Limb (tissue), 2 donors: ENCODE data around the gene CASD1.

Experiments used
- DNase-seq, 2 donors: peaks; one replicate each; pipeline ENCODE4 v3.0.0-alpha.2; 2016; ENCODE audit errors: extremely low spot score in 2 of 2

CASD1 gene

DNA sequence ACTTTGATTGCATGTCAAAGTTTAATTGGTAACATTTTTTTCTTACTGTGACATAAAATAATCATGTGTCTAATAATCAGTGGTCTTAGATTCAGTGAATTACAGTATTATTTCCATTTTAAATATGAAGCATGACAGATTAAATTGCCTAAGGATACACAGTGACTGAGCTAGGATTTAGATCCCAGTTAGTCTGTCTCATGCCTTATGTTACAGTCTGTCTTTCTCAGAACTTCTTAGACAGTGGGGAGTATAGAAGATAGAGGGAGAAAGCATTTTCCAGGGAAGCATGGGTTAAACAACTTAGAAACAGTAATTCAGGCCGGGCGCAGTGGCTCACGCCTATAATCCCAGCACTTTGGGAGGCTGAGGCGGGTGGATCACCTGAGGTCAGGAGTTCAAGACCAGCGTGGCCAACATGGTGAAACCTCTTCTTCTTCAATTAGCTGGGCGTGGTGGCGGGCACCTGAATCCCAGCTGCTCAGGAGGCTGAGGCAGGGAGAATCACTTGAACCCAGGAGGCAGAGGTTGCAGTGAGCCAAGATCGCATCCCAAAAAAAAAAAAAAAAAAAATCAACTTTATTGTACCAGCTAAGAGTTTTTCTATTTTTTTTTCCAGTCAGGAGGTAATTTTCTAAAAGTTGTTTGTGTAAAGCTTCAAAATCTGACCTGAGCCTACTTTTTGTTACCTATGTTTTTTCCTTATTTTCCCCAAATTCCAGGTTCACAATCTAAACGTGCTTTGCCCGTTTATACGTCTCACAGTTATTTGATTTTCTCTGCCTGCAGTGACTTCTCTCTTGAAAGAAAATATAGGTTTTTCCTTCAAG lies 3.3 kb downstream of the CASD1 start:
- peak in 1 of 2 donors; percentile 16 for DNase-seq

DNA sequence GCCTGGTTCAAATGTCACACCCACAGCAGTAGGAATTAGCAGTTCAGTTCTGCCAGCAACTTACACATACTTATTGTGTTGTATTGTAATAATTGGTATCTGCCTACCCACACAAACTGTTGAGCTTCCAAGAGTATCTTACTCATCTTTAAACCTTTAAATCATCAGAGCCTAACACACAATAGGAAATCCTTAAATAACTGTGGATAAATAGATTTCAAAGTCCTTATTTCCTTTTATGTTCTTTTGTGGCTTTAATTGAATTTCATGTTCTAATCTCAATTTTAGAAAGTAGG lies 3.9 kb downstream of the CASD1 start:
- no peak for DNase-seq

DNA sequence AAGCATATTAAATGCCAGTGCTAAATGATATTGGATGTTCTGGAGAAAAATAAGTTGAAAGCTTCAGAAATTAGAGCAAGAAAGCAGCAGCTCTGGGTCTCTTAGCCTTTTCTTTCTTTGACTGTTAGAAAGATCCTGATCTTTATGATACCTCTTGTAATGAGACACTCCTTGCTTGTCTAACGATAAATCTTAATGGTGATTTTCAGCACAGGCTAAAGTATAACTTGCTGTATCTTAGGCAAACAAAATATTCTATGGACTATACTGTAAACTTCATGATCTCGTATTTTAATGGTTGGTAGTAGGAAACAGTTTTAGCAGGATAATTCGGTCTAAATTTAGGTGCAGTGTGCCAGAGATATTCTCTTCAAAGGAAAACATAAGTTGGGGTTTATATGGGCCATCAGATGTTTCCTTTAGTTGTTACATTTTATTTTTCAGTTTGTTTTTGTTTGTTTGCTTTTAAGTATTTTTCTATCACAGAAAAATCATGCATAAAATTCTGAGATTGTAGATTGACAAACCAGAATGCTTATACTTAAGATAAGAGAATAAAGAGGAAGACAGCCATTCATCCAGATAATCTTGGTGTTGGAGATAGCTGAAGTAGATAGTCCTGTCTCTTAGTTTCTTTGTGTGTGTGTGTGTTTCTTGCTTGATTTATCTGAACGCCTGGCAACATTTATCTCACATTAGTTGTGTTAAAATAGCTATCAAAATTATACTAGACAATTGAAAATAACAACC lies 4.7 kb downstream of the CASD1 start:
- no peak for DNase-seq

DNA sequence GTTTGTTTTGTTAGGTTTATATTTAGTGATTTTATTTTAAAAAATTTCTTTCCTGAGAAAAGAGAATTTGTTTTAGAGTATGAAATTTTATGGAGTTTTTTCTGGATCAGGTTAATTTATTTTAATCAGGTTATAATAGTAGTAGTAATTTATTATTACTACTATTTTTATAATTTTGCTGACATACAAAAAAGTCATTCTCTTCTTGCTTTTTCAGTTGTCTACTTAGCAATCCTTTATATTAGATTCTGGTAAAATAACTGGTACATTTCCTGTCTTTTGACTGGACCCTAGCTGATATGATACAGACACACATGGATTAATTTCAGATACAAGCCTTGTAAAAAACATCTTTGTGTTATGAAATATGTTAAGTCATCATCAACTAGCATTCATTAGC lies 5.3 kb downstream of the CASD1 start:
- no peak for DNase-seq

DNA sequence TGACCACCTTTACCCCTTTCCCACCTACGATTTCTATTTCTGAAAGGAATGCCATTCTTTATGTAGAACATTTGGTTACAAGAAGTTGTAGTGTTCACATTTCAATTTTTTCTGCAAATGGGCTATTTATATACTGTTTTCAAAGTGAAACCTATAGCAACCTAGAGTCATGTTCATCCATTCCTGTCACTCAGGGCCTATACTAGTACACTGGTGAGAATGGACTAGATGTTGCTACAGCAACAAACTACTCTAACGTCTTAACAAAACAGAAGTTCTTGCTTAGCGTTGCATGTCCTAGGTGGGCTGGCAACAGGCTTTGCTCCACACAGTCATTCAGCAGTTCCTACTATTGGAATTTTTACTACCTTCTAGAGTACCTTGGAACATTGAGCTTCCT lies 16.3 kb downstream of the CASD1 start:
- no peak for DNase-seq

DNA sequence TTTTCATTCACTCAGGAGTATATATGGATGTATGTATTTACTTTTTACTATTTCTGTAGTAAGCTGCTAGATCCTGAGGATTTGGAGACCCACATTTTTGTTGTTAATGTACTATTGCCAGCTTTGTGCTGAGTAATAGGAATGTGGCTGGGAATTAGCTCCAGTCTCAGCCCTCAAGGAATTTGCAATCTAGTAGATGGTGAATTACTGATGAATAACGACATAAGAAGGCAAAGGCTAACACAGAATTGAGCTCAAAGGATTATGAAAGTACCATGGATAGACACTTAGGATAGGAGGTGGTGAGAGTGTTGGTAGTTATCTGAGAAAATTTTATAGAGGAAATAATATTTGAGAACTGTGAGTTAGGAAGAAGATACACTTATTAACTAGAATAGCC lies 19.9 kb downstream of the CASD1 start:
- no peak for DNase-seq

DNA sequence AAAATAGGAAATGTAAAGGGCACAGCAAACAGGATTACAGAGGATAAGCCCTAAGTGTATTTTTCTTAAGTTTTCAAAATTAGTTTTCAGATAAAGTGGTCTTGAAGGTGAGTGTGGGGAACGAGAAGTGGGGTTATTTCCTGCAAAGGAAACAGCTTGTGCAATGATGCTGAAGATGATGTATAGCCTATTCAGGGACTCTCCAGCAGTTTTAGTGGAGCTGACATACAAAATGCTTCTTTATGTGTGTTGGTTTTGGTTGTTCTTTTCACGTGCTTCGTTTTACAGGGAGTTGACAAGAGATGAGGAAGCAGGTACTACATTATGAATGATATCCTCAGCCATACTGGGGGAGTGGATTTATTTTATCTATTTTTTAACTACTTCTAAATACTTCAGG lies 20.5 kb downstream of the CASD1 start:
- DNase-seq: no peak

DNA sequence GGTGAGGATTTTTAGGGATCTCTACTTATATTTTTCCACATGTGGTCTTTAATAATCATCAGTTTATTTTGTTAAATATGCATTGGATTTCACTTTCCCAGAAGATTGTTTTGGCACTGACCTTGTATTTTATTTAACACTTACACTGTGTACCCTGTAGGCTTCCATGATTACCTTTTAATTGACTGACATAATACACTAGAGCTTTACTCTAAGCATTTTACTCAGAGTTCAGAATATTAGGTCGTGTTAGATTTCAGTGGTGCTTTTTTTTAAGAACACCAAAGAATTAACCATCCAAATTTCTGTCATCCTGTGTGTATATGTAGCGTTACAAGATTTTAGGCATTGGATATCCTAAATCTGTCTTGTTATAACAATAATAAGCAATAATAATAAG lies 23.1 kb downstream of the CASD1 start:
- no peak for DNase-seq

DNA sequence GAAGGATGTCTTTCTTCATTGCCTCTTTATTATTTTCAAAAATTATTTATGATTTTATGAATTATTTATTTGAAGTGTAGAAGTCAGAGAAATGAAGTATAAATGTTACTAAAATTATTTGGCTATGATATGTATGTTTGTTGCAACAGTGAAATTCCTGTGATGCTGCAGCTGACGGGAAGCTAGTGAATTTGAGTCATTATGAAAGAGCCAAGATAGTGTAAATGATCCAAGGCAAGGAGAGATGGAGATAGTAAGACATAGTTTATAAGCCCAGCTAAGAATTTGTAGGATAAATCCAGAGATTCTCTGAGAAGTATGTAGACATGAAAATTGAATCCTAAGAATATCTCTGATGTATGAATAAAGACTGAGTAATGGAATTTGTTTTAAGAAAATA lies 30.8 kb downstream of the CASD1 start:
- DNase-seq: no peak

DNA sequence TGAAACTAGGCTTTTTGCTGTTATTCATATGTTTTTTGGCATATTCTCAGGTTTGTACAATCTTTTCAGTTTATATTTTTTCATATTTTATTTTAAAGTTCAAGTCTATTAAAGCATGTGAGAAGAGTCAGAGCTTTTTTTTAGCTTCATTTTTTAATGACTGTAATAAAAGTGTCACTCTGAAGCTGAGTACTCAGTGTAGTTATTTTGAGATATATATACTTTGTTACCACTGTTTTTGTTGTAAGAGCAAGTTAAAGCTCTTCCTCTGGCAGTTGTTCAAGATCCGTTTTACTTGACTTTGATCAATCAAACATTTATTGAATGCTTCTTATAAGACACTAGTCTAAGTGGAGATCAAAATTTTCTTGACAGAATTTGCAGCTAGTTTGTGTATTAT lies 37.5 kb downstream of the CASD1 start:
- no peak for DNase-seq

DNA sequence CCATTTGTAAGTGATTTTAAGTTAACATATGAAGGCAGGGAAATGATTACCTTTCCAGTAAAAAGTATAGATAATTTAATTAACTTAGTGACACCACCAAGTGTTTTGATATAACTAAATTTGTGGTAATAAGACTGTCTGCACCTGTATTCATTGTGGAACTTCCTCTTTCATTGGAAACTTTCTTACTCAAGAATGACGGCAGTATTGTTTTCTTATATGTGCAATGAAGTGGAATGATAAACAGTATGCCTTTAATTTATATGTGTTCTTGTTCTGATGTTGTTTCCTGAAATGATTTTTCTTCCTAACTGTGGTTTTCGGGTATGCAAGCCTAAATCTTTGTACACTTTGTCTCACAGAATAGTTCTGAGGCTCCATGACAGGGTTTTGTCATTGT lies 46.4 kb downstream of the CASD1 start:
- DNase-seq: no peak

DNA sequence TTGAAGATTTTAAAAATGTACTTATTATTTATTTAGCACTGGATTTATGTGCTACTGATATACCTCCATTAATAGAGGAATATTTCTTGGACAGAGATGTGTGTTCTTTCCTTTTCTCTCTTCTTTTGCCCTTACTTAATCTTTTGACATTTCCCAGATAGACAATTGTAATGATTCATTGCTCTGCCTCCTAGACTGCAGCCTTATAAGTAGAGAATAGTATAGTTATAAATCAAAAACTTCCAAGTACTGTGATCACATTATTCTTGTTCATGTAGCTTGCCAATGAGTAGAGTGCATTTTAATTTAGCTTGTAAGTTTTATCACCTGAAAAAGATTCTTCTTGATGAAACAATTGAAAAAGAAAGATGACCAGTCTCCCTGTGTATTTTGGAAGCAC lies 47.6 kb downstream of the CASD1 start:
- no peak for DNase-seq

DNA sequence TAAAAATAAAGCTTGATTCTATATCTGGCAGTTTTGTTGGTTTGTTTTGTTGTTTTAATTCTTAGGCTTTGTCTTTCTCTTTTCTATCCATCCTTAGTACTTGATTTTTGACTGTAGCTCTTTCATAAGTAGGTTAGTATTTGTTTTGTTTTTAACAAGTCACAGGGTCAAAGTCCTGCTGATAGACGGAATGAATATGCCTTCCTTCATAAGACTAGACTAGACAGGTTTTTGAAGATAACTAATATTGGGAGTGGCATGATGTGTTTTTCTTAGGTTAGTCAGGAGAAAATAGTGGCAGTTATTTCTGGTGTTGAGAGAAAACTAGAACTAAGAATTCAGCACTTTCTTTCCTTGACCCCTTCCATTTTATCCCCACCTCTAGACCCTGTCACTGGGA lies 50.4 kb downstream of the CASD1 start:
- DNase-seq: no peak

DNA sequence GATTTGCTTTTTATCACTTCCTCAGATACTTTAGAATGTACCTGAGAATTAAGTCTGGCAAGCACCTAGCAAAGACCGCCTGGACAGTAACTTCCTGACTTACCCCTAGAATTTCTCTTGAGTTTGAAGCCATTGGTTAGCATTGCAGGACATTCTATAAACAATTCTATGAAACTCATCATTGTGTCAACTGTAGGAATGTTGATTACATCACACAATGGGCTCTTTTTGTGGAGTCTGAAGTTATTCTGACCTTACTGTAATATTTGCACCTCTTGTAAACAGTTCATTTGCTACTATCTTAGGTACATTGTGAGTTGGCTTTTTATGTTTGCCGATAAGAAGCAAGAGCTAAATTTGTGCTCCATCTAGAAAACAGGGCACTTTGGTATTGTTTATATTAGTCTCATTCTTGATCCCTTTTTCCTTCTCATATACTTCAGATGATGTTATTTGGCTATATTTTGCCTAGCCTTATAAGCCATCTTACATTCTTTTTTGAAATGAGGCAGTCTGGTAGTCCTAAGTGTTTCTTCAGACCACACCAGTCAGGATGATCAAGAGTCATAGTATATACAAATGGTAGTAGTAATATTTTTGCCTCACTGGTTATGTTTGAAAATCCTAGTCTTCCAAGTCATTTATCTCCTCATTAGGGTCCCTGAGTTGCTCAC lies 52.4 kb downstream of the CASD1 start:
- DNase-seq: no peak

DNA sequence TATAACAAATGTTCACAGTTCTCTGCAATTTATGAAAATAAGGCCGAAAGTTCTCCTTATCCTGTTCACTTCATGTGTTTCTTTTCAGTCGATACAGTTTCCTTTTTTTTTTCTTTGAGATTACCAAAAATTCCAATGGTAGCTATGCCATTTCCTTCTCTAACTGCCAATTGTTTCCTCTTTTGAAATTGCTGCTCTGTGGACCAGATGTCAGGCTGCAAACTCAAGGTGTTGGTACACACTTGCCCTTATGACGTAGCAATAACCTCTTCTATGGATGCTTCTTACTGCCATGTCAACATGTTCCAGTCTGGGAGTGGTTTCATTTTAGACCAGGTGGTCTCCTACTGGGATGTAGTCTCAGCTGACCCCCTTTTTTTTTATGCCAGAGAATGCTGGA lies 52.9 kb downstream of the CASD1 start:
- DNase-seq: no peak

DNA sequence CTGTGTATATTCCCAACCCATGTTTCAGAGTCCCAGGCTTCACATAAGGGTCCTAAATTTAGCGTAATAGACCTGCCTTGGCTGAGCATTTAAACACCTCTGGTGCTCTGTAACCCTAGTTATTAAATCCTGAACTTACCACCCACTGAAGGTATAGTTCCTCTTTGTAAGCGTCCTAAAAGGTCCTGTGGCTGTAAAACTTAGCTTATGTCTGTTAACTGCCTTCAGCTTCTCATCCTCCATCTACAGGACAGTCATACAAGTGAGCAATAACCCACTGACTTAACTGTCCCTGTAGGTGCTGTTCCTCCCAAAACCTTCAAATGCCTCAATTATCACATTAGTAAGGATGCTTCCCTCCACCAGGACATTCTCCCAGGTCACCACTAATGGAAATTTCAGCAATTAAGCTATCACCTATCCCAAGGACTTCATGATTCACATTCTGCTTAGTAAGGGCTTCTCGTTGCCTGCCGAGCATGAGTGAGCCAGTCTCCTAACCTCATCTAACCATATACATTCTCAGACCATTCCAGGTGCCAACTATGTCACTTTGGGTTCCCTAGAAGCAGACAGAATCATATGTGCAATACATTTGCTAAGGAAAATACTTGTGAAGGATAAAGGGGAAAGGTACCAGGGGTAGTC lies 55.8 kb downstream of the CASD1 start:
- no peak for DNase-seq

DNA sequence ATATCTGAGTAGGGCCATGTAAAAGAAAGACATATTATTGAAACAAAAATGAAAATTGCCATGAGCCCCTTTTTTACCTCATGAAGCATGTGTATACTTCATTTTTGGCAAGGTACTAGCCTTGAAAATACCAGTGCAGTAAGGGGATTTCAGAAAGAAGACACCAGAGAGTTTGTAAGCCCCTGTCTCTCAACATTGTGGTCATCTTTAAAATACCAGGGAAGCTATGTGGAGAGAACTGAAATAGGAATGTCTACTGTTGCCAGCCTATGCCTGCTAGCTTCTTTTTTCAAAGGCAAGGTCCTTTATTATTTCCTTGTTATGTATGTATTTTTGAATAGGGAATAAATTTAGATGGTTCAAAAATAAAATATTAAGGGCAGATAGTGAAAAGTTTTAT lies 57.8 kb downstream of the CASD1 start:
- DNase-seq: no peak

DNA sequence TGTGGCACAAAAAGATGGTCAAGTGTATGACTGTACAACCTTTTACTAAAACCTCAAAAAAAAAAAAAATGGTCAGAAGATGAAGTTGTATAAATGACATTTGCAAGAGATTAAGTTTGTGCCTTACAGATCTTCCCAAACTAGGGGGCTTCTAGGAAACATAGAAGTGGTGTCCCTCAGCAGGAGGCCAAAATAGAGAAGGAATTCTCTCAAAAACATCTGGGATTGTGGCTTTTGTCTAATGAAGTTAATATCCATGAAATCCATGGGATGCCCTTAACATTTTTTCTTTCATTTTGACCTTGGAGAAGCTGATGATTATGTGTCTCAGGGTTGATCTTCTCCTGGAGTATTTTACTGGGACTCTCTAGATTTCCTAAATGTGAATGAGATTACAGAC lies 62.2 kb downstream of the CASD1 start:
- no peak for DNase-seq

DNA sequence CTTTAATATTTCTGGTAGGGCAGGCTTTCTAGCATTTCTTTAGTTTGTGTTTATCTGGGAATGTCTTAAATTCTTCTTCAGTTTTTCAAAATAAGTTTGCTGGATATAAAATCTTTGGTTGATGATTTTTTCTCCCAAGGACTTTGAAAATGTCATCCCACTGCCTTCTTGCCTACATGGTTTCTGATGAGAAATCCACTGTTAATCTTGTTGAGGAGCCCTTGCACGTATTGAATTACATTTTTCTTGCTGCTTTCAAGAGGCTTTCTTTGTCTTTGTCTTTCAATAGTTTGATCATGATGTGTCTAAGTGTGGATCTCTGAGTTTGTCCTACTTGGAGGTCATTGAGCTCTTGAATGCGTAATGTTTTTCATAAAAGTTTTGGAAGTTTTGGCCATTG lies 66.0 kb downstream of the CASD1 start:
- DNase-seq: no peak

DNA sequence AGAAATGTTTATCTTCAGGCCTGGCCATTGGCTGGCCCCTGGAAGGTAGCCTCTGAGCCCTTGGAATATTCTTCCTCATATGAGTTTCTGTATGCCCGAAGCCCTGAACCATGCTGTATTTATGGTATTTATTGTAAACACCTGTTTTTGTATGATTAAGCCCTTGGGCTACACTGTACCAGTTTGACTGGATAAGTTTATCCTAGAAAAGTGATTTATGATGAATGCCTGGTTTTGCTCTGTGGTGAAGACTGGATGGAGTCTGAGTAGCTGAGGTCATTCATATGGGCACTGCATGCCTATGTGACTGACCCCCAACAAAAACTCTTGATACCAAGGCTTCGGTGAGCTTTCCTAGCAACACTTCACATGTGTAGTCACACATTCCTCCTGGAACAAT lies 66.7 kb downstream of the CASD1 start:
- no peak for DNase-seq

DNA sequence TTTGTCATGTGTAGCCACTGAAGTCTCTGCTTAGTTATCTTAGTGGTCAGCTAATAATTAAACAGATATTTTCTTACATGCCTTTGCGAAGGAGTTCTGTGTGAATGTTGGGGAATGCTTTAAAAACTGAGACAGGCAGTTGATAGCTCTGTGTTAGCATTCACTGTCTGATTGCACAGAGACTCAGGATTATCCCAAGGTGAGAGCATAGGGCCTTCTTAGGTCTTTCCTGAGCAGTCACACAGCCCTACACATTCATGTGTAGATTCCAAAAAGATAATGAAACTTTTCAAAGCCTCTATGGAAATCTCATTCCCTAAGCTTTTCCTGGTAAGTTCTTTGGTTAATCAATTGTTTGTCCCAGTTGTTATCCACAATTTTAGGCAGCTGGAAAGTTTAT lies 67.7 kb downstream of the CASD1 start:
- DNase-seq: no peak

DNA sequence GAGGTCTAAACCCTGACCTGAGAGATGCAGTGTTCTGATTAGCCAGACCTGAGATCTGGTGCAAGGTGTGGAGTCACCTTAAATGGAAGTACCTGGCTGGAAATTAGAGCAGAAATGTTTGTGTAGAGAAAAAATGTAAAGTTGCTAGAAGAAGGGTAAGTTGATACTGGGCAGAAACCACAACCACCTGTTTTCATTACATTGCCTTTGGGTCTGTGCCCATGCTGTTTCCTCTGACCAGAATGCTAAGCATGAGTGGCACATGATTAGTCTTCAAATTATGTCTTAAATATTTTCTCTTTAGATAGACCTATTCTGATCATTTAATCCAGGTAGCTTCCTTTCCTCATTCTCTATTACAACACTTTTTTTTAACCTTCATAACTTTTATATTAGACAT lies 69.0 kb downstream of the CASD1 start:
- no peak for DNase-seq
